Mucosa of stomach (tissue), 1 donor: ENCODE results near the gene PPP1R37.

Source experiments
- H3K27me3 ChIP-seq: one replicate; pipeline ENCODE4 v1.7.0; 2013; ENCODE audit warnings: mild to moderate bottlenecking, low read length; ENCODE audit not compliant: control insufficient read depth, insufficient read depth
- H3K36me3 ChIP-seq: one replicate; pipeline ENCODE4 v1.7.0; 2013; ENCODE audit warnings: low read length; ENCODE audit not compliant: control insufficient read depth, insufficient read depth
- H3K4me1 ChIP-seq: one replicate; pipeline ENCODE4 v1.7.0; 2013; ENCODE audit warnings: mild to moderate bottlenecking, low read length; ENCODE audit not compliant: control insufficient read depth, insufficient read depth
- H3K4me3 ChIP-seq: one replicate; pipeline ENCODE4 v1.7.0; 2013; ENCODE audit warnings: low read length
- H3K9ac ChIP-seq: one replicate; pipeline ENCODE4 v1.7.0; 2013; ENCODE audit warnings: mild to moderate bottlenecking, low read length, moderate library complexity
- H3K9me3 ChIP-seq: one replicate; pipeline ENCODE4 v1.7.0; 2013; ENCODE audit warnings: mild to moderate bottlenecking, low read length, moderate library complexity; ENCODE audit not compliant: control insufficient read depth
- donor health status: Pancreatic carcinoma.

PPP1R37 gene

DNA sequence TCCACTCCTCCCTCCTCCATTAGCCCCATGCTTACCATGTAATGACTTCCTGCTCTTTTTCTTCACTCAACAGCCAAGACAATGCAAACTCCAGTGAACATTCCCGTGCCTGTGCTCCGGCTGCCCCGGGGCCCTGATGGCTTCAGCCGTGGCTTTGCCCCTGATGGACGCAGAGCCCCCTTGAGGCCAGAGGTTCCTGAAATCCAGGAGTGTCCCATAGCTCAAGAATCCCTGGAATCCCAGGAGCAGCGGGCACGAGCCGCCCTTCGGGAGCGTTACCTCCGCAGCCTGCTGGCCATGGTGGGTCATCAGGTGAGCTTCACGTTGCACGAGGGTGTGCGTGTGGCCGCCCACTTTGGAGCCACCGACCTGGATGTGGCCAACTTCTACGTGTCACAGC lies 2.9 kb upstream of the PPP1R37 start:
- H3K27me3 ChIP-seq = no peaks in the 10 kb centered on the region
- H3K9ac ChIP-seq = no peak overlapping the region
- H3K4me3 ChIP-seq = no peak overlapping the region
- no peaks in the 10 kb centered on the region for H3K36me3 ChIP-seq
- H3K9me3 ChIP-seq = no peaks in the 10 kb centered on the region
- H3K4me1 ChIP-seq = peaks cover 24% of the 10 kb centered on the region

GRCh38 chr19:45090606-45091005 lies 2.4 kb upstream of the PPP1R37 start:
- Histone ChIP-seq H3K9me3 (no peaks in the 10 kb centered on the region), H3K4me1 (peaks cover 30% of the 10 kb centered on the region), H3K4me3 (no peak overlapping the region), H3K27me3 (no peaks in the 10 kb centered on the region), H3K9ac (peak overlapping the region; percentile 42), H3K36me3 (no peaks in the 10 kb centered on the region)

- Histone ChIP-seq H3K36me3 (no peaks in the 10 kb centered on the region), H3K4me1 (peaks cover 36% of the 10 kb centered on the region), H3K9ac (peak overlapping the region; percentile 91), H3K9me3 (no peaks in the 10 kb centered on the region), H3K27me3 (no peaks in the 10 kb centered on the region), H3K4me3 (peak overlapping the region; percentile 75)
Measured at GRCh38 chr19:45091031-45091923, 1.7 kb upstream of the PPP1R37 start.

GRCh38 chr19:45094137-45094536 lies 1.2 kb downstream of the PPP1R37 start:
- peak overlapping the region; percentile 75 for H3K4me3 ChIP-seq
- peak overlapping the region; percentile 91 for H3K9ac ChIP-seq
- H3K9me3 ChIP-seq = no peaks in the 10 kb centered on the region
- no peaks in the 10 kb centered on the region for H3K27me3 ChIP-seq
- H3K4me1 ChIP-seq = peaks cover 64% of the 10 kb centered on the region
- no peaks in the 10 kb centered on the region for H3K36me3 ChIP-seq

DNA sequence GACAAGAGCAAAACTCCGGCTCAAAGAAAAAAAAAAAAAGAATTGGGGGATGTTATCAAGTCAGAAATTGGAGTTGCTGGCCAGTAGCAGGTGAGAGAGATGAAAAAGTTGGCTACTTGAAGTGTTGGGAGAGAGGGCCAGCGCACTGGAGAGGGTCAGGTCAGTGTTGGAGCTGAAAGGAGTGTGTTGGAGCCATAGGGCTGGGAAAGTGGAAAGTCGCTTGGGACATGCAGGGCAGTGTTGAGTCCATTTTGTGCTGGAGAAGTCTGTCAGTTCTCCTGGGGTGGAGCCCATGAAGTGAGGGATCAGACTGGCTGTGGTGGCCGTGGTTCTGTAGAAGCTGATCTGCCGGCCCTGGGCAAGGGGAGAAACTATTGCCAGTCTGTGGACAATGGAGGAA lies 1.7 kb downstream of the PPP1R37 start:
- peaks cover 69% of the 10 kb centered on the region for H3K4me1 ChIP-seq
- no peaks in the 10 kb centered on the region for H3K9me3 ChIP-seq
- H3K36me3 ChIP-seq = no peaks in the 10 kb centered on the region
- no peak overlapping the region for H3K4me3 ChIP-seq
- H3K9ac ChIP-seq = peak overlapping the region; percentile 91
- H3K27me3 ChIP-seq = no peaks in the 10 kb centered on the region

DNA sequence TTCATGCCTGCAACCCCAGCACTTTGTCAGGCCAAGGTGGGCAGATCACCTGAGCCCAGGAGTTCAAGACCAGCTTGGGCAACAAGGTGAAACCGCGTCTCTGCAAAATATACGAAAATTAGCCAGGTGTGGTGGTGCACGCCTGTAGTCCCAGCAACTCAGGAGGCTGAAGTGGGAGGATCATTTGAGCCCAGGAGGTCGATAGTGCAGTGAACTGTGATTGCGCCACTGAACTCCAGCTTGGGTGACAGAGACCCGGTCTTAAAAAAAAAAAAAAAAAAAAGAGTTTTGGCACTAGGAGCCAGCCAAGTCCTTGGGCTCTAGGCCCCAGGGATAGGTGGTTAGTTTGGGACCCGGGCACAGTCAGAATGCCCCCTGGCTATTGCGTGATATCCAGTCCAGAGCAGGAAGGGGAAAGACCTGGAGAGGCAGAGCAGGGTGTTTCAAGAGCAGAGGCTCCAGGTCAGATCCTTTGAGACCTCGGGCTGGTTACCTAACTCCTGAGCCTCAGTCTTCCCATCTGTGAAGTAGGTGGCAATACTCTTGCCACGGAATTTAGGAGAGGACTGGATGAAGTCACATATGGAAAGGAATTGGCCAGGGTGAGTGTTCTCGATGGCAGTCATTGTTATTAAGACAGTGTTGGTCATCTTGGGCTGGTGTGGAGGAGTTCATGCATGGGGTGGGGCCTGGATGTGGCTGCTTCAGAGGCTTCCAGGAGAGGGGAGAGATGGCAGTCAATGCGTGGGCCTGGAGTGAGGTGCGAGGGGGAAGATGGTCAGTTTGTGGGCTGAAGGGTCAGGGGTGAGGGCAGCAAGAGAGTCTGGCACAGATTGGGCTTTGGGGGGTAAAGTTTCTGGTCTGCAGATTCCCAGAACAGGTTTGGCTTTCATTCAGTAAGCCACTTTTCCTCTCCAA lies 2.8 kb downstream of the PPP1R37 start:
- Histone ChIP-seq H3K4me3 (no peak overlapping the region), H3K27me3 (no peaks in the 10 kb centered on the region), H3K4me1 (peaks cover 74% of the 10 kb centered on the region), H3K9me3 (no peaks in the 10 kb centered on the region), H3K36me3 (no peaks in the 10 kb centered on the region), H3K9ac (no peak overlapping the region)

DNA sequence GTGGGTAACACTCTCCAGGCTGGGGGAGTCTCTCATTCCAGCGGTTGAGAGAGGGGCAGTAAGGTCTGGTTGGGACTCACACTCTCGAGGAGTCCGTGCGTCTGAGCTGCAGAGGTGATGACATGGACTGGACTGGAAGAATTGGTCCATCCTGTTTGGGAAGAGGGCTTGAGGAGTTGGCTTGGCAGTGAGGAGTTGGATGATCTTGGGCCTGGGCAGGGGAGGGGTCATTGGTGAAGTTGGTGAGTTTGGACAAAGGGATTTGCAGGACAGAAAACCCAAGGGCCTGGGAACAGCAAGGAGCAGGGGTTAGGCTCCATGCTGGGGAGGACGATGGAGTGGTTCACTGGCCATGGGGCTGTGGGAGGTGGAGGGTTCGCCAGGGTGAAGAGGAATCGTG lies 3.7 kb downstream of the PPP1R37 start:
- no peaks in the 10 kb centered on the region for H3K27me3 ChIP-seq
- no peak overlapping the region for H3K4me3 ChIP-seq
- H3K9ac ChIP-seq = peak overlapping the region; percentile 42
- H3K36me3 ChIP-seq = no peaks in the 10 kb centered on the region
- H3K4me1 ChIP-seq = peaks cover 78% of the 10 kb centered on the region
- no peaks in the 10 kb centered on the region for H3K9me3 ChIP-seq

DNA sequence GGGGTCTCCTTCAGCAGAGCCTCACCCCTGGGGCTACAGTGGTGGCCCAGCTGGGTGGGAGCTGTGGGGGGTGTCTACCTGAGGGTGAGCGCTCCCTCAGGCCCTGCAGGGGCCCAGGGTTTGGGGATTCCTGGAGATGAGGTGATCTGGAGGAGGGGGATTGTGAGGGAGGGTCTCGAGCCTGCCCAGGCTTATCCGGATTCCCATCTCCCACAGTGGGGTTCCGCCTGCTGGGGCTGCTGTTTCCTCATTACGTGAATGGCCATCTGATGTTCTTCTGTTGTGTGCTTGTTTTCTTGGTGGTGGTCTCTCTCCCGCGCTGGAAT lies 4.4 kb downstream of the PPP1R37 start:
- no peaks in the 10 kb centered on the region for H3K27me3 ChIP-seq
- no peaks in the 10 kb centered on the region for H3K36me3 ChIP-seq
- no peaks in the 10 kb centered on the region for H3K9me3 ChIP-seq
- H3K9ac ChIP-seq = peak overlapping the region; percentile 42
- no peak overlapping the region for H3K4me3 ChIP-seq
- H3K4me1 ChIP-seq = peaks cover 85% of the 10 kb centered on the region

DNA sequence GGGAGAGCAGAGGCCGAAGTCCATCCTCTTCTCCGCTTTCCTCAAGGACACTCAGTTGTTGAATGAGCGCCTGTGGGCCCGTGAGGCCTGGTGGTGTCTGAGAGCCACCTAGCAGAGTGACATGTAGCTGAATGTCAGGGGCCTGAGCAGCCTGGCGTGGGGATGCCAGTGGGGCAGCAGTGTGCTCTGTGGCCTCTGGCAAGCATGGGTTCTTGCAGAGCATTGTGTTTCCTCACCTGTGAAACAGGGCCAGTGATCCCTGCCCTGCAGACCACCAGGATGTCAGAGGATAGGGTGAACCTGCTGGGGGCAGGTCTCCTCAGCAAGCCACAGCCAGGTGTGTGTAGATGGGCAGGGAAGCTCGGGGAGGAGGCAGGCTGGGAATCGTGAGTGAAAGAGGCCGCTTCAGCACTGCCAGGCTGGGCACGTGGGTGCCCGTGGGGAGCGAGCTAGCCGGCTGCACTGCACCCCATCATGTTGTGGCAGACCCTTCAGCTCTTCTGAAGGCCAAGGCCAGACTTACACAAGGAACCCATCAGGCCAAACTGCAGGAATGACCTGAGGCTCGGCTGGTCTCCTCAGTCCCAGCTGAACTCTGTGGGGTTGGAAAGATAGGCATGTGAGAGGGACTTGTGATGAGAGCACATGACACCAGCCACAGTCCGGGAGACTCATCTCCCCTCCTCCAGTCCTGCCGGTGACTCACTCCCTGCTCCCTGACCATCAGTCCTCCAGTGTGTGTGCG lies 5.0 kb downstream of the PPP1R37 start:
- H3K9me3 ChIP-seq = no peaks in the 10 kb centered on the region
- H3K36me3 ChIP-seq = no peaks in the 10 kb centered on the region
- no peak overlapping the region for H3K4me3 ChIP-seq
- H3K9ac ChIP-seq = peak overlapping the region; percentile 42
- peaks cover 91% of the 10 kb centered on the region for H3K4me1 ChIP-seq
- no peaks in the 10 kb centered on the region for H3K27me3 ChIP-seq

GRCh38 chr19:45098521-45099466 lies 5.8 kb downstream of the PPP1R37 start:
- H3K9ac ChIP-seq = peak overlapping the region; percentile 40
- H3K27me3 ChIP-seq = no peaks in the 10 kb centered on the region
- no peak overlapping the region for H3K4me3 ChIP-seq
- no peaks in the 10 kb centered on the region for H3K36me3 ChIP-seq
- peaks cover 96% of the 10 kb centered on the region for H3K4me1 ChIP-seq
- no peaks in the 10 kb centered on the region for H3K9me3 ChIP-seq
